Activated CD8-positive, alpha-beta memory T cell treated with anti-CD3 and anti-CD28 coated beads, Interleukin-2, amount 50 U/mL, for 24 hours (primary cell): ENCODE measurements around the gene UNC13C.

ENCODE experiments used
- DNase-seq: peaks from one replicate; pipeline ENCODE4 v3.0.0-alpha.2; 2020; ENCODE audit errors: extremely low read depth

The UNC13C gene

GRCh38 chr15:54566654-54567053 is 588.4 kb downstream of the UNC13C start:
- DNase-seq = no peak

- no peak for DNase-seq
These were observed 589.3 kb downstream of the UNC13C start for GRCh38 chr15:54567408-54568035.

GRCh38 chr15:54568381-54568780 is 590.1 kb downstream of the UNC13C start:
- DNase-seq = no peak

- DNase-seq = no peak
These were observed 593.3 kb downstream of the UNC13C start for GRCh38 chr15:54571576-54571975.

- DNase-seq = no peak
These were observed 597.3 kb downstream of the UNC13C start for GRCh38 chr15:54575586-54575985.

- no peak for DNase-seq
These were observed 598.2 kb downstream of the UNC13C start for GRCh38 chr15:54576298-54576935.

GRCh38 chr15:54577476-54578250 is 599.4 kb downstream of the UNC13C start:
- no peak for DNase-seq

- DNase-seq = no peak
These were observed 601.6 kb downstream of the UNC13C start for GRCh38 chr15:54579855-54580254.

GRCh38 chr15:54580643-54581042 is 602.4 kb downstream of the UNC13C start:
- DNase-seq = no peak

- DNase-seq = no peak
These were observed 604.8 kb downstream of the UNC13C start for GRCh38 chr15:54582863-54583643.

- DNase-seq = no peak
These were observed 606.8 kb downstream of the UNC13C start for GRCh38 chr15:54585063-54585462.

- no peak for DNase-seq
These were observed 615.9 kb downstream of the UNC13C start for GRCh38 chr15:54594115-54594514.

- DNase-seq = no peak
These were observed 621.1 kb downstream of the UNC13C start for GRCh38 chr15:54599386-54599785.

GRCh38 chr15:54605043-54605442 is 626.8 kb downstream of the UNC13C start:
- DNase-seq = no peak

- DNase-seq = no peak
These were observed 627.3 kb downstream of the UNC13C start for GRCh38 chr15:54605556-54605955.

- DNase-seq = no peak
These were observed 630.9 kb downstream of the UNC13C start for GRCh38 chr15:54608876-54609835.

GRCh38 chr15:54618120-54618519 is 639.9 kb downstream of the UNC13C start:
- no peak for DNase-seq

- no peak for DNase-seq
These were observed 640.9 kb downstream of the UNC13C start for GRCh38 chr15:54619180-54619579.

GRCh38 chr15:54620916-54621315 is 642.7 kb downstream of the UNC13C start:
- no peak for DNase-seq

GRCh38 chr15:54636147-54636546 is 657.9 kb downstream of the UNC13C start:
- DNase-seq = no peak

GRCh38 chr15:54638666-54639065 is 660.4 kb downstream of the UNC13C start:
- no peak for DNase-seq
